SH-SY5Y (cell line): ENCODE data around the gene WDHD1.

Experiments used
- GATA2 ChIP-seq: IDR thresholded peaks from 2 replicates; pipeline ENCODE4 v1.6.1; 2011; ENCODE audit warnings: mild to moderate bottlenecking, low read depth, low read length
- GATA3 ChIP-seq: IDR thresholded peaks from 2 replicates; pipeline ENCODE4 v1.6.1; 2011; ENCODE audit warnings: low read depth, mild to moderate bottlenecking, low read length, moderate library complexity

- TF ChIP-seq GATA2 (no peak), GATA3 (no peak)
These were observed 90.1 kb downstream of the WDHD1 start for GRCh38 chr14:54936816-54937215.
